Natural killer cell (primary cell): ENCODE measurements around the gene ATF6. TPM values are rescaled to one million over a fixed set of nuclear protein-coding genes. Genes with fewer than 3 reads are reported as not detected.

ENCODE experiments used
- ATAC-seq, 3 donors: fragments of 150-1000 bp in 2 of 3; fragments of 200-7000 bp in 1 of 3; cut with Tn5 transposase; 1 replicate in 1 of 3; 2 replicates in 2 of 3; pipeline ENCODE4 v1.10.0; 2021; ENCODE audit warnings: mild to moderate bottlenecking in 2 of 3, moderate library complexity in 2 of 3
- DNase-seq, 2 donors: peaks; one replicate each; pipeline versions ENCODE4 v3.0.0 to v3.0.0-alpha.2; 2013 to 2021; ENCODE audit warnings: mixed read lengths in 1 of 2
- H3K27ac ChIP-seq: one replicate; pipeline ENCODE4 v1.5.1; 2013; ENCODE audit warnings: mild to moderate bottlenecking, low read length
- H3K27me3 ChIP-seq: one replicate; pipeline ENCODE4 v1.6.1; 2013; ENCODE audit warnings: low read length; ENCODE audit not compliant: control insufficient read depth, insufficient read depth
- H3K36me3 ChIP-seq: one replicate; pipeline ENCODE4 v1.6.1; 2013; ENCODE audit warnings: low read length; ENCODE audit not compliant: control insufficient read depth, insufficient read depth
- H3K4me1 ChIP-seq: one replicate; pipeline ENCODE4 v1.6.1; 2013; ENCODE audit warnings: low read length; ENCODE audit not compliant: control insufficient read depth, insufficient read depth
- H3K4me3 ChIP-seq: one replicate; pipeline ENCODE4 v1.5.1; 2013; ENCODE audit warnings: low read length
- H3K9me3 ChIP-seq: one replicate; pipeline ENCODE4 v1.6.1; 2013; ENCODE audit warnings: low read length; ENCODE audit not compliant: control insufficient read depth, insufficient read depth
- H3K27ac Mint-ChIP-seq, 2 donors: one replicate each; pipeline ENCODE4 v1.8.0; 2022; ENCODE audit warnings: mild to moderate bottlenecking in 2 of 2, mixed read lengths in 2 of 2, moderate library complexity in 1 of 2
- H3K27me3 Mint-ChIP-seq, 2 donors: one replicate each; pipeline ENCODE4 v1.8.0; 2022; ENCODE audit warnings: low read depth in 2 of 2, mixed read lengths in 2 of 2
- H3K36me3 Mint-ChIP-seq: one replicate; pipeline ENCODE4 v1.8.0; 2022; ENCODE audit warnings: mixed read lengths
- H3K4me1 Mint-ChIP-seq, 2 donors: one replicate each; pipeline ENCODE4 v1.8.0; 2022; ENCODE audit warnings: mixed read lengths in 2 of 2
- H3K4me3 Mint-ChIP-seq: one replicate; pipeline ENCODE4 v1.8.0; 2022; ENCODE audit warnings: mild to moderate bottlenecking, moderate library complexity, mixed read lengths
- H3K9me3 Mint-ChIP-seq, 2 donors: one replicate each; pipeline ENCODE4 v1.8.0; 2022; ENCODE audit warnings: mixed read lengths in 2 of 2
- CTCF ChIP-seq: fragments of 200-600 bp; IDR thresholded peaks from one replicate; pipeline ENCODE4 v1.8.0; 2022; ENCODE audit warnings: antibody characterized with exemption
- WGBS: methylation state at CpG from one replicate; pipeline ENCODE4 v1.1.7; 2013; ENCODE audit warnings: missing lambda C conversion rate; ENCODE audit not compliant: insufficient coverage; 5-methylcytosine and 5-hydroxymethylcytosine counted together
- intact Hi-C: fragments of 100-400 bp; cut with micrococcal nuclease; formaldehyde crosslinking; loops from one replicate; pipeline ENCODE4 v1.14.2; 2022
- total RNA-seq, 4 donors: library from RNA; stranded (reverse); fragments of 120-200 nt in 1 of 4; gene quantifications; one replicate each; pipeline versions ENCODE4 v1.2.3 to v1.2.4, GENCODE V29; 2013 to 2022

The ATF6 gene
- total RNA-seq, 3 donors from 2014 or later (not counting 1 experiment from before 2014, with no cell fraction given), result 16.8 to 25.0 (median 21.8) TPM

DNA sequence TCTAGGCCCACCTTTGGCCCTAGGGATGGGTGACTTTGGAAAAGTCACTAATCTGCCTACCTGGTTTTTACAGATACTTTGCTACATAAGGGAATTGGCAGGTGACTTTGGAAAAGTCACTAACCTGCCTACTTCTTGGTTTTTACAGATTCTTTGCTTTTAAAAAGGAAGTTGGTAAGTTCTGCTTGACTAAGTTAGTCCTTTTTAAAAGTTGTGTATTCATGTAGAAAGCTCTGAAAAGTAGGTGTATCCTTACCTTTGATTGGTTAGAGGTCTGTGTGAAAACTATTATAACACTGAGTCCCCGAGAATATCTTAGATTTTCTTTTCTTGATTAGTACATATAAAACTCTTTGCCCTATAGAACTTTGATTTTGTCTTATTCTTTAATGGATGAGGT lies 12.4 kb downstream of the ATF6 start:
- H3K4me3 ChIP-seq, result no peak overlapping the region
- H3K27ac ChIP-seq, result no peak overlapping the region
- Mint-ChIP-seq H3K27me3 (no peaks in the 10 kb centered on the region), H3K9me3 (no peaks in the 10 kb centered on the region), H3K36me3 (peaks cover 8% of the 10 kb centered on the region), H3K4me1 (peaks cover 0 to 6% of the 10 kb centered on the region in 2 donors), H3K4me3 (no peak overlapping the region), H3K27ac (no peak overlapping the region)
- no peaks in the 10 kb centered on the region for H3K4me1 ChIP-seq
- TF ChIP-seq CTCF, result no peak
- no peak for ATAC-seq
- DNase-seq, result no peak
- no CpG with 5 or more reads among the region's 1 CpG for WGBS
- H3K27me3 ChIP-seq, result no peaks in the 10 kb centered on the region
- H3K9me3 ChIP-seq, result no peaks in the 10 kb centered on the region
- H3K36me3 ChIP-seq, result peaks cover 13% of the 10 kb centered on the region
- intact Hi-C loops, result no loop called here

DNA sequence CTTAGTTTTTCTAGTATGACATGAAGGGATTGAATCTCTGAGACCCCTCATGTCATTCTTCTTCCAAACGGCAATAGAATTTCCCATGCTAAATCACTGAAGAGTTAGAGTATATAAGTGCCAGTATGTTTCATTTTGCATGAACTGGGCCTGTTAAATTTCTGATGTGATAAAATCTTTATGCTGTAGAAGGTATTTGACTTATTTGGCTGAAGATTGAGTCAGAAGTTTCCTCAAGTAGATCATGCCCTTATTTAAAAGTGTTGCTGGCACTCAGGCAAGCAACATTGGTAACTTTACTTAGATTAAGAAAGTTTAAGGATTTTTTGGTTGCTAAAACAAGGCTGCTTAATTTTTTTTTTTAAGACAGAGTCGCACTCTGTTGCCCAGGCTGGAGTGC lies 13.3 kb downstream of the ATF6 start:
- Histone ChIP-seq H3K27ac (no peak overlapping the region), H3K27me3 (no peaks in the 10 kb centered on the region), H3K36me3 (peaks cover 22% of the 10 kb centered on the region), H3K9me3 (no peaks in the 10 kb centered on the region), H3K4me3 (no peak overlapping the region), H3K4me1 (no peaks in the 10 kb centered on the region)
- no peak for TF ChIP-seq CTCF
- no peak for ATAC-seq
- 93% methylated on average over 2 of the region's 2 CpGs for WGBS
- H3K27ac Mint-ChIP-seq, result no peak overlapping the region
- DNase-seq, result no peak
- no peak overlapping the region for H3K4me3 Mint-ChIP-seq
- H3K36me3 Mint-ChIP-seq, result peaks cover 16% of the 10 kb centered on the region
- no peaks in the 10 kb centered on the region for H3K27me3 Mint-ChIP-seq
- H3K9me3 Mint-ChIP-seq, result no peaks in the 10 kb centered on the region
- H3K4me1 Mint-ChIP-seq, result peaks cover 0 to 6% of the 10 kb centered on the region in 2 donors
- intact Hi-C loops, result no loop called here

GRCh38 chr1:161781995-161782394 lies 15.9 kb downstream of the ATF6 start:
- DNase-seq (no peak), ATAC-seq (no peak)
- Mint-ChIP-seq H3K27ac (no peak overlapping the region), H3K36me3 (peaks cover 32% of the 10 kb centered on the region), H3K9me3 (no peaks in the 10 kb centered on the region), H3K4me1 (peaks cover 0 to 6% of the 10 kb centered on the region in 2 donors), H3K27me3 (no peaks in the 10 kb centered on the region), H3K4me3 (no peak overlapping the region)
- Histone ChIP-seq H3K27me3 (no peaks in the 10 kb centered on the region), H3K4me1 (no peaks in the 10 kb centered on the region), H3K9me3 (no peaks in the 10 kb centered on the region), H3K36me3 (peaks cover 43% of the 10 kb centered on the region), H3K4me3 (no peak overlapping the region), H3K27ac (no peak overlapping the region)
- TF ChIP-seq CTCF, result no peak
- intact Hi-C loops, result no loop called here

- H3K27ac ChIP-seq, result no peak overlapping the region
- H3K27me3 Mint-ChIP-seq, result no peaks in the 10 kb centered on the region
- no peaks in the 10 kb centered on the region for H3K4me1 ChIP-seq
- ATAC-seq (no peak), DNase-seq (no peak)
- no peak overlapping the region for H3K4me3 ChIP-seq
- WGBS, result 100% methylated on average over 3 of the region's 4 CpGs
- H3K36me3 Mint-ChIP-seq, result peaks cover 32% of the 10 kb centered on the region
- TF ChIP-seq CTCF, result no peak
- H3K9me3 Mint-ChIP-seq, result no peaks in the 10 kb centered on the region
- intact Hi-C loops, result no loop called here
- peaks cover 0 to 1% of the 10 kb centered on the region in 2 donors for H3K4me1 Mint-ChIP-seq
- no peak overlapping the region for H3K27ac Mint-ChIP-seq
- no peaks in the 10 kb centered on the region for H3K27me3 ChIP-seq
- no peak overlapping the region for H3K4me3 Mint-ChIP-seq
- peaks cover 49% of the 10 kb centered on the region for H3K36me3 ChIP-seq
- no peaks in the 10 kb centered on the region for H3K9me3 ChIP-seq
These were observed 16.8 kb downstream of the ATF6 start for GRCh38 chr1:161782886-161783285.
